Measurements from ENCODE around the gene TMEM232. TPM values are rescaled to one million over a fixed set of nuclear protein-coding genes. Genes with fewer than 3 reads are reported as not detected.

The TMEM232 gene
- total and polyA plus RNA-seq, 2 of the 4 experiments (the other 2 are of a cell fraction) = 0.17 to 0.36 TPM

- TF ChIP-seq RCOR1 (IDR thresholded peaks at IDR 0.05; ENCODE audit: insufficient replicate concordance, low read length) (no peak), USF2 (IDR thresholded peaks at IDR 0.05; ENCODE audit: low read depth, low read length) (no peak), RFX5 (IDR thresholded peaks at IDR 0.05; ENCODE audit: low read depth, low read length) (no peak), CHD1 (IDR thresholded peaks at IDR 0.05; ENCODE audit: low read depth, low read length) (no peak), BHLHE40 (IDR thresholded peaks at IDR 0.05; ENCODE audit: low read depth, low read length) (no peak), CTCF (conservative IDR thresholded peaks at IDR 0.05; ENCODE audit: low read depth, low read length) (no peak), SMC3 (IDR thresholded peaks at IDR 0.05; ENCODE audit: low read depth, low read length) (no peak), MXI1 (IDR thresholded peaks at IDR 0.05; ENCODE audit: borderline replicate concordance, low read depth, low read length) (no peak), NFE2L2 (IDR thresholded peaks at IDR 0.05; ENCODE audit: low read depth, low read length) (no peak), MAFK (IDR thresholded peaks at IDR 0.05; ENCODE audit: low read depth, low read length) (no peak), ELK1 (IDR thresholded peaks at IDR 0.05; ENCODE audit: borderline replicate concordance, low read depth, low read length) (no peak), FOS (IDR thresholded peaks at IDR 0.05; ENCODE audit: low read depth, low read length) (no peak), CEBPB (IDR thresholded peaks at IDR 0.05; ENCODE audit: low read depth, low read length) (no peak), POLR2A (IDR thresholded peaks at IDR 0.05; ENCODE audit: low read depth, low read length) (no peak), MAZ (IDR thresholded peaks at IDR 0.05; ENCODE audit: borderline replicate concordance, low read depth, low read length) (no peak)
- Histone ChIP-seq H3K4me3 (ENCODE audit: insufficient read depth, low read depth, low read length) (no peak overlapping the region), H3K27ac (ENCODE audit: insufficient read depth, low read length) (no peak overlapping the region), H4K8ac (ENCODE audit: low read depth in 2 of 2, low read length in 2 of 2) (no peak overlapping the region), H3K23ac (ENCODE audit: low read depth, low read length) (no peak overlapping the region), H2BK20ac (ENCODE audit: low read depth, low read length) (no peak overlapping the region), H3K9me1 (ENCODE audit: insufficient read depth, low read length) (no peaks in the 10 kb centered on the region), H3K4ac (ENCODE audit: low read depth, low read length) (no peak overlapping the region), H4K5ac (ENCODE audit: low read depth, low read length) (no peak overlapping the region), H3K36me3 (ENCODE audit: control insufficient read depth, insufficient read depth, low read length) (no peaks in the 10 kb centered on the region), H4K91ac (ENCODE audit: insufficient read depth, low read depth, low read length) (no peak overlapping the region), H3K9me3 (ENCODE audit: control insufficient read depth, insufficient read depth, low read length) (no peaks in the 10 kb centered on the region), H2BK120ac (ENCODE audit: low read depth, low read length) (no peak overlapping the region), H2AK5ac (ENCODE audit: low read depth, low read length) (no peak overlapping the region), H3K9ac (ENCODE audit: low read depth, low read length) (no peak overlapping the region), H3K4me2 (ENCODE audit: low read depth, low read length) (no peak overlapping the region), H3K56ac (ENCODE audit: extremely low read depth, insufficient read depth, low read length) (no peak overlapping the region), H3K4me1 (ENCODE audit: control insufficient read depth, insufficient read depth, low read length) (no peaks in the 10 kb centered on the region), H2AFZ (replicated peaks; ENCODE audit: low read length, poor library complexity) (no peak overlapping the region), H4K20me1 (ENCODE audit: insufficient read depth, low read length) (no peaks in the 10 kb centered on the region), H2BK15ac (ENCODE audit: low read depth, low read length) (no peak overlapping the region), H3K14ac (replicated peaks; ENCODE audit: low read depth, low read length) (no peak overlapping the region), H3K79me1 (ENCODE audit: low read depth in 1 of 2, low read length in 2 of 2) (no peaks in the 10 kb centered on the region), H3K18ac (ENCODE audit: low read depth, low read length) (no peak overlapping the region), H2AK9ac (replicated peaks; ENCODE audit: low read depth, low read length, poor library complexity) (no peak overlapping the region), H2BK5ac (ENCODE audit: low read depth, low read length, poor library complexity, severe bottlenecking) (no peak overlapping the region), H3K27me3 (ENCODE audit: control insufficient read depth, insufficient read depth, low read length) (no peaks in the 10 kb centered on the region)
- ChIA-PET CTCF (no interaction called here), POLR2A (ENCODE audit: unreplicated experiment) (no interaction called here)
- intact Hi-C loops (cut with micrococcal nuclease) = no loop called here
- DNase-seq = no peak
- in situ Hi-C loops (cut with MboI; ENCODE audit: low sequenced_read_pairs) = no loop called here
- dilution Hi-C loops (cut with HindIII; ENCODE audit: low sequenced_read_pairs, unreplicated experiment) = no loop called here
- BruUV-seq (replicated peaks) = no TSS peak
- no peak for ATAC-seq (ENCODE audit: low read depth)
Observed at GRCh38 chr5:110517396-110517795, 209.1 kb downstream of the TMEM232 start.
